HepG2 (cell line): ENCODE results near the gene PEX19. TPM values are rescaled to one million over a fixed set of nuclear protein-coding genes. Genes with fewer than 3 reads are reported as not detected.
A peak's percentile ranks its signal among the peaks of the same experiment; 100 is the strongest.

Experiments used
- ADNP ChIP-seq: sonication (generic); formaldehyde crosslinking; IDR thresholded peaks from 2 replicates; pipeline ENCODE4 v1.4.0; 2020; ENCODE audit warnings: missing genetic modification reagents
- CEBPB ChIP-seq: IDR thresholded peaks from 2 replicates; pipeline ENCODE4 v1.6.1; 2011; ENCODE audit warnings: low read depth, low read length, improper control_type of control experiment, borderline replicate concordance
- CEBPG ChIP-seq: IDR thresholded peaks from 2 replicates; pipeline ENCODE4 v1.6.1; 2016
- CENPX ChIP-seq: sonication (generic); formaldehyde crosslinking; IDR thresholded peaks from 2 replicates; pipeline ENCODE4 v1.9.0; 2021; ENCODE audit warnings: mild to moderate bottlenecking, missing genetic modification reagents, moderate library complexity
- DMAP1 ChIP-seq: IDR thresholded peaks from 2 replicates; pipeline ENCODE4 v1.6.1; 2016
- MED1 ChIP-seq: sonication (generic); formaldehyde crosslinking; IDR thresholded peaks from 2 replicates; pipeline ENCODE4 v1.4.0; 2020; ENCODE audit warnings: missing genetic modification reagents
- PAWR ChIP-seq: sonication (generic); formaldehyde crosslinking; IDR thresholded peaks from 2 replicates; pipeline ENCODE4 v1.4.0; 2020; ENCODE audit warnings: missing genetic modification reagents, mild to moderate bottlenecking, borderline replicate concordance
- POLR2A ChIP-seq, 2 experiments: IDR thresholded peaks; 2 replicates each; pipeline ENCODE4 v1.6.1; 2011; ENCODE audit warnings: low read depth in 2 of 2, low read length in 2 of 2, mild to moderate bottlenecking in 1 of 2, moderate library complexity in 1 of 2; ENCODE audit not compliant: insufficient read depth in 1 of 2
- USF2 ChIP-seq, 2 experiments: sonication (generic) in 1 of 2; formaldehyde crosslinking in 1 of 2; IDR thresholded peaks; 2 replicates each; pipeline versions ENCODE4 v1.5.1 to v1.6.1; 2011 to 2020; ENCODE audit warnings: borderline replicate concordance in 1 of 2, low read depth in 1 of 2, low read length in 1 of 2, mild to moderate bottlenecking in 1 of 2, missing genetic modification reagents in 1 of 2, moderate library complexity in 1 of 2
- ZNF263 ChIP-seq: sonication (generic); formaldehyde crosslinking; IDR thresholded peaks from 2 replicates; pipeline ENCODE4 v1.4.0; 2020; ENCODE audit warnings: missing genetic modification reagents
- polyA plus RNA-seq, 8 experiments: library from polyadenylated mRNA; depleted of rRNA in 3 of 8; stranded (reverse) in 7 of 8; unstranded in 1 of 8; fragments of >200 nt; fragmentation: Illumina TruSeq in 4 of 8; extraction: Trizol in 4 of 8; gene quantifications; 2 replicates each; pipeline versions ENCODE4 v1.2.1 to v1.2.3, GENCODE V29; 2011 to 2016; ENCODE audit warnings: low read depth in 4 of 8, missing spikeins in 1 of 8, mixed read lengths in 1 of 8; ENCODE audit not compliant: insufficient read depth in 1 of 8
- total RNA-seq, 5 experiments: library from RNA; depleted of rRNA; stranded (reverse); fragments of >200 nt; fragmentation: Illumina TruSeq; extraction: Trizol; gene quantifications; 2 replicates each; pipeline ENCODE4 v1.2.3, GENCODE V29; 2016; ENCODE audit warnings: low read depth in 1 of 5
- TF ChIP-seq, protein P1 (sequence below): sonication (generic); formaldehyde crosslinking; IDR thresholded peaks from 2 replicates; pipeline ENCODE4 v1.5.1; 2020; ENCODE audit warnings: mild to moderate bottlenecking, missing genetic modification reagents, borderline replicate concordance
- TF ChIP-seq, protein P2 (sequence below): sonication (generic); formaldehyde crosslinking; IDR thresholded peaks from 2 replicates; pipeline ENCODE4 v1.4.0; 2020; ENCODE audit warnings: missing genetic modification reagents
- TF ChIP-seq, protein P3 (sequence below): sonication (generic); formaldehyde crosslinking; IDR thresholded peaks from 2 replicates; pipeline ENCODE4 v1.4.0; 2020; ENCODE audit warnings: missing genetic modification reagents
- TF ChIP-seq, protein P4 (sequence below): sonication (generic); formaldehyde crosslinking; IDR thresholded peaks from 2 replicates; pipeline ENCODE4 v1.8.1; 2023; ENCODE audit warnings: mild to moderate bottlenecking, missing genetic modification reagents

PEX19 gene
- total and polyA plus RNA-seq, 2 of the 13 experiments (the other 11 are each of a cell fraction or from before 2014, with no cell fraction given), result 47.0 to 51.8 TPM

GRCh38 chr1:160284220-160284781 lies 632 bp downstream of the PEX19 start (continued):
- TF ChIP-seq ZNF263 (0 out of 2 replicates have a peak, but pooled peaks have one; percentile 24), POLR2A (IDR thresholded peaks at IDR 0.05; ENCODE audit: insufficient read depth in 1 of 2, low read depth in 2 of 2, low read length in 2 of 2) (peak in 1 of 2 experiments; percentile 58; a peak in 2 of 4 replicates), PAWR (CRISPR knock-in tag) (no peak), ADNP (no peak), DMAP1 (CRISPR knock-in tag) (no peak), CEBPG (CRISPR knock-in tag) (peak; percentile 61), CEBPB (peak; percentile 86), MED1 (CRISPR knock-in tag) (0 out of 2 replicates have a peak, but pooled peaks have one; percentile 13), USF2 (IDR thresholded peaks at IDR 0.05; ENCODE audit: low read depth, low read length) (no peak), USF2 (CRISPR knock-in tag; IDR thresholded peaks at IDR 0.05; ENCODE audit: borderline replicate concordance) (no peak), CENPX (CRISPR knock-in tag) (no peak)
- TF ChIP-seq, protein P1, sequence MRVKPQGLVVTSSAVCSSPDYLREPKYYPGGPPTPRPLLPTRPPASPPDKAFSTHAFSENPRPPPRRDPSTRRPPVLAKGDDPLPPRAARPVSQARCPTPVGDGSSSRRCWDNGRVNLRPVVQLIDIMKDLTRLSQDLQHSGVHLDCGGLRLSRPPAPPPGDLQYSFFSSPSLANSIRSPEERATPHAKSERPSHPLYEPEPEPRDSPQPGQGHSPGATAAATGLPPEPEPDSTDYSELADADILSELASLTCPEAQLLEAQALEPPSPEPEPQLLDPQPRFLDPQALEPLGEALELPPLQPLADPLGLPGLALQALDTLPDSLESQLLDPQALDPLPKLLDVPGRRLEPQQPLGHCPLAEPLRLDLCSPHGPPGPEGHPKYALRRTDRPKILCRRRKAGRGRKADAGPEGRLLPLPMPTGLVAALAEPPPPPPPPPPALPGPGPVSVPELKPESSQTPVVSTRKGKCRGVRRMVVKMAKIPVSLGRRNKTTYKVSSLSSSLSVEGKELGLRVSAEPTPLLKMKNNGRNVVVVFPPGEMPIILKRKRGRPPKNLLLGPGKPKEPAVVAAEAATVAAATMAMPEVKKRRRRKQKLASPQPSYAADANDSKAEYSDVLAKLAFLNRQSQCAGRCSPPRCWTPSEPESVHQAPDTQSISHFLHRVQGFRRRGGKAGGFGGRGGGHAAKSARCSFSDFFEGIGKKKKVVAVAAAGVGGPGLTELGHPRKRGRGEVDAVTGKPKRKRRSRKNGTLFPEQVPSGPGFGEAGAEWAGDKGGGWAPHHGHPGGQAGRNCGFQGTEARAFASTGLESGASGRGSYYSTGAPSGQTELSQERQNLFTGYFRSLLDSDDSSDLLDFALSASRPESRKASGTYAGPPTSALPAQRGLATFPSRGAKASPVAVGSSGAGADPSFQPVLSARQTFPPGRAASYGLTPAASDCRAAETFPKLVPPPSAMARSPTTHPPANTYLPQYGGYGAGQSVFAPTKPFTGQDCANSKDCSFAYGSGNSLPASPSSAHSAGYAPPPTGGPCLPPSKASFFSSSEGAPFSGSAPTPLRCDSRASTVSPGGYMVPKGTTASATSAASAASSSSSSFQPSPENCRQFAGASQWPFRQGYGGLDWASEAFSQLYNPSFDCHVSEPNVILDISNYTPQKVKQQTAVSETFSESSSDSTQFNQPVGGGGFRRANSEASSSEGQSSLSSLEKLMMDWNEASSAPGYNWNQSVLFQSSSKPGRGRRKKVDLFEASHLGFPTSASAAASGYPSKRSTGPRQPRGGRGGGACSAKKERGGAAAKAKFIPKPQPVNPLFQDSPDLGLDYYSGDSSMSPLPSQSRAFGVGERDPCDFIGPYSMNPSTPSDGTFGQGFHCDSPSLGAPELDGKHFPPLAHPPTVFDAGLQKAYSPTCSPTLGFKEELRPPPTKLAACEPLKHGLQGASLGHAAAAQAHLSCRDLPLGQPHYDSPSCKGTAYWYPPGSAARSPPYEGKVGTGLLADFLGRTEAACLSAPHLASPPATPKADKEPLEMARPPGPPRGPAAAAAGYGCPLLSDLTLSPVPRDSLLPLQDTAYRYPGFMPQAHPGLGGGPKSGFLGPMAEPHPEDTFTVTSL (CRISPR knock-in tag), result no peak
- TF ChIP-seq, protein P2, sequence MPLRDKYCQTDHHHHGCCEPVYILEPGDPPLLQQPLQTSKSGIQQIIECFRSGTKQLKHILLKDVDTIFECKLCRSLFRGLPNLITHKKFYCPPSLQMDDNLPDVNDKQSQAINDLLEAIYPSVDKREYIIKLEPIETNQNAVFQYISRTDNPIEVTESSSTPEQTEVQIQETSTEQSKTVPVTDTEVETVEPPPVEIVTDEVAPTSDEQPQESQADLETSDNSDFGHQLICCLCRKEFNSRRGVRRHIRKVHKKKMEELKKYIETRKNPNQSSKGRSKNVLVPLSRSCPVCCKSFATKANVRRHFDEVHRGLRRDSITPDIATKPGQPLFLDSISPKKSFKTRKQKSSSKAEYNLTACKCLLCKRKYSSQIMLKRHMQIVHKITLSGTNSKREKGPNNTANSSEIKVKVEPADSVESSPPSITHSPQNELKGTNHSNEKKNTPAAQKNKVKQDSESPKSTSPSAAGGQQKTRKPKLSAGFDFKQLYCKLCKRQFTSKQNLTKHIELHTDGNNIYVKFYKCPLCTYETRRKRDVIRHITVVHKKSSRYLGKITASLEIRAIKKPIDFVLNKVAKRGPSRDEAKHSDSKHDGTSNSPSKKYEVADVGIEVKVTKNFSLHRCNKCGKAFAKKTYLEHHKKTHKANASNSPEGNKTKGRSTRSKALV (CRISPR knock-in tag), result 0 out of 2 replicates have a peak, but pooled peaks have one; percentile 31
- TF ChIP-seq, protein P3, sequence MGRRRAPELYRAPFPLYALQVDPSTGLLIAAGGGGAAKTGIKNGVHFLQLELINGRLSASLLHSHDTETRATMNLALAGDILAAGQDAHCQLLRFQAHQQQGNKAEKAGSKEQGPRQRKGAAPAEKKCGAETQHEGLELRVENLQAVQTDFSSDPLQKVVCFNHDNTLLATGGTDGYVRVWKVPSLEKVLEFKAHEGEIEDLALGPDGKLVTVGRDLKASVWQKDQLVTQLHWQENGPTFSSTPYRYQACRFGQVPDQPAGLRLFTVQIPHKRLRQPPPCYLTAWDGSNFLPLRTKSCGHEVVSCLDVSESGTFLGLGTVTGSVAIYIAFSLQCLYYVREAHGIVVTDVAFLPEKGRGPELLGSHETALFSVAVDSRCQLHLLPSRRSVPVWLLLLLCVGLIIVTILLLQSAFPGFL (CRISPR knock-in tag), result no peak
- TF ChIP-seq, protein P4, sequence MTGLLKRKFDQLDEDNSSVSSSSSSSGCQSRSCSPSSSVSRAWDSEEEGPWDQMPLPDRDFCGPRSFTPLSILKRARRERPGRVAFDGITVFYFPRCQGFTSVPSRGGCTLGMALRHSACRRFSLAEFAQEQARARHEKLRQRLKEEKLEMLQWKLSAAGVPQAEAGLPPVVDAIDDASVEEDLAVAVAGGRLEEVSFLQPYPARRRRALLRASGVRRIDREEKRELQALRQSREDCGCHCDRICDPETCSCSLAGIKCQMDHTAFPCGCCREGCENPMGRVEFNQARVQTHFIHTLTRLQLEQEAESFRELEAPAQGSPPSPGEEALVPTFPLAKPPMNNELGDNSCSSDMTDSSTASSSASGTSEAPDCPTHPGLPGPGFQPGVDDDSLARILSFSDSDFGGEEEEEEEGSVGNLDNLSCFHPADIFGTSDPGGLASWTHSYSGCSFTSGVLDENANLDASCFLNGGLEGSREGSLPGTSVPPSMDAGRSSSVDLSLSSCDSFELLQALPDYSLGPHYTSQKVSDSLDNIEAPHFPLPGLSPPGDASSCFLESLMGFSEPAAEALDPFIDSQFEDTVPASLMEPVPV (CRISPR knock-in tag), result no peak
- TF ChIP-seq, all 625 proteins: peak for 16
